IPS DF 6.9 (cell line): ENCODE results near the gene DLGAP3.
A peak's percentile ranks its signal among the peaks of the same experiment; 100 is the strongest.
"Not testable (repeated sequence)": the region's sequence is repeated elsewhere in the genome, so short reads cannot be mapped to it uniquely, and the experiment has no call there.

Source experiments
- DNase-seq: peaks from one replicate; pipeline ENCODE4 v3.0.0-alpha.2; 2013; ENCODE audit warnings: low read depth, low spot score
- H3K27ac ChIP-seq: one replicate; pipeline ENCODE4 v1.5.1; 2013; ENCODE audit warnings: low read length, control low read depth
- H3K27me3 ChIP-seq: 2 replicates; pipeline ENCODE4 v1.6.1; 2013; ENCODE audit warnings: mild to moderate bottlenecking, low read length; ENCODE audit not compliant: control insufficient read depth, insufficient read depth
- H3K36me3 ChIP-seq: 2 replicates; pipeline ENCODE4 v1.6.1; 2013; ENCODE audit warnings: low read length; ENCODE audit not compliant: control insufficient read depth, insufficient read depth
- H3K4me1 ChIP-seq: 2 replicates; pipeline ENCODE4 v1.6.1; 2013; ENCODE audit warnings: low read length; ENCODE audit not compliant: control insufficient read depth, insufficient read depth
- H3K4me3 ChIP-seq: 2 replicates; pipeline ENCODE4 v1.5.1; 2013; ENCODE audit warnings: mild to moderate bottlenecking, low read length
- H3K9me3 ChIP-seq: 2 replicates; pipeline ENCODE4 v1.6.1; 2013; ENCODE audit warnings: low read length, inconsistent platforms; ENCODE audit not compliant: control insufficient read depth, insufficient read depth
- WGBS: extraction: QIAGEN DNeasy Blood & Tissue Kit; methylation state at CpG from one replicate; pipeline ENCODE4 v1.1.7; 2013; ENCODE audit warnings: mixed read lengths, missing lambda C conversion rate; ENCODE audit not compliant: insufficient read length, insufficient coverage; 5-methylcytosine and 5-hydroxymethylcytosine counted together

DLGAP3 gene

GRCh38 chr1:34970220-34970735, 40.8 kb upstream of the DLGAP3 start:
- H3K4me3 ChIP-seq = no peak overlapping the region
- no peak overlapping the region for H3K27ac ChIP-seq
- no CpG with 5 or more reads among the region's 5 CpGs for WGBS
- H3K27me3 ChIP-seq = no peaks in the 10 kb centered on the region
- peaks cover 2% of the 10 kb centered on the region; the same call in 1 of the 2 replicates for H3K4me1 ChIP-seq
- H3K9me3 ChIP-seq = no peaks in the 10 kb centered on the region
- DNase-seq = no peak
- H3K36me3 ChIP-seq = no peaks in the 10 kb centered on the region

- not testable (repeated sequence) for H3K27me3 ChIP-seq, H3K9me3 ChIP-seq, H3K4me3 ChIP-seq, H3K4me1 ChIP-seq, H3K27ac ChIP-seq, DNase-seq, H3K36me3 ChIP-seq
- no CpG with 5 or more reads among the region's 3 CpGs for WGBS
Observed at GRCh38 chr1:34968297-34968696, 38.8 kb upstream of the DLGAP3 start.

GRCh38 chr1:34967672-34968071, 38.2 kb upstream of the DLGAP3 start:
- no CpG with 5 or more reads among the region's 36 CpGs for WGBS
- H3K4me1 ChIP-seq, H3K36me3 ChIP-seq: not testable (repeated sequence)

GRCh38 chr1:34965597-34965996, 36.1 kb upstream of the DLGAP3 start:
- no CpG with 5 or more reads among the region's 2 CpGs for WGBS
- no peaks in the 10 kb centered on the region for H3K36me3 ChIP-seq
- no peaks in the 10 kb centered on the region; the same call in 1 of the 2 replicates for H3K4me1 ChIP-seq
- no peak overlapping the region for H3K27ac ChIP-seq
- no peaks in the 10 kb centered on the region for H3K27me3 ChIP-seq
- DNase-seq = no peak
- H3K4me3 ChIP-seq = no peak overlapping the region
- H3K9me3 ChIP-seq = no peaks in the 10 kb centered on the region

More at GRCh38 chr1:34967672-34968071, 38.2 kb upstream of the DLGAP3 start:
- not testable (repeated sequence) for H3K9me3 ChIP-seq, H3K27ac ChIP-seq, DNase-seq, H3K27me3 ChIP-seq, H3K4me3 ChIP-seq

GRCh38 chr1:34950428-34950827, 21.0 kb upstream of the DLGAP3 start:
- H3K4me1 ChIP-seq = no peaks in the 10 kb centered on the region
- H3K9me3 ChIP-seq = no peaks in the 10 kb centered on the region
- no peak overlapping the region for H3K27ac ChIP-seq
- no peak for DNase-seq
- H3K27me3 ChIP-seq = no peaks in the 10 kb centered on the region
- no CpG with 5 or more reads among the region's 1 CpG for WGBS
- no peak overlapping the region for H3K4me3 ChIP-seq
- no peaks in the 10 kb centered on the region for H3K36me3 ChIP-seq

GRCh38 chr1:34948739-34949138, 19.3 kb upstream of the DLGAP3 start:
- WGBS = no CpG with 5 or more reads among the region's 10 CpGs
- H3K4me3 ChIP-seq, H3K4me1 ChIP-seq, H3K9me3 ChIP-seq, H3K27ac ChIP-seq, H3K27me3 ChIP-seq, DNase-seq, H3K36me3 ChIP-seq: not testable (repeated sequence)

GRCh38 chr1:34947641-34948314, 18.3 kb upstream of the DLGAP3 start:
- DNase-seq, H3K4me3 ChIP-seq, H3K27me3 ChIP-seq, H3K36me3 ChIP-seq, H3K27ac ChIP-seq, H3K4me1 ChIP-seq, H3K9me3 ChIP-seq: not testable (repeated sequence)
- no CpG with 5 or more reads among the region's 41 CpGs for WGBS

- 0 out of 2 replicates have a peak, but pooled peaks cover 1% of the 10 kb centered on the region for H3K27me3 ChIP-seq
- no peaks in the 10 kb centered on the region for H3K36me3 ChIP-seq
- no peak overlapping the region for H3K4me3 ChIP-seq
- no peak for DNase-seq
- WGBS = no CpG with 5 or more reads among the region's 6 CpGs
- no peaks in the 10 kb centered on the region for H3K9me3 ChIP-seq
- H3K4me1 ChIP-seq = no peaks in the 10 kb centered on the region
- H3K27ac ChIP-seq = no peak overlapping the region
Observed at GRCh38 chr1:34946211-34946610, 16.8 kb upstream of the DLGAP3 start.

GRCh38 chr1:34941798-34942197, 12.3 kb upstream of the DLGAP3 start:
- not testable (repeated sequence) for DNase-seq, H3K27me3 ChIP-seq, H3K4me3 ChIP-seq, H3K36me3 ChIP-seq, H3K4me1 ChIP-seq, H3K27ac ChIP-seq, H3K9me3 ChIP-seq
- WGBS = no CpG with 5 or more reads among the region's 2 CpGs

GRCh38 chr1:34930702-34931071, 1.2 kb upstream of the DLGAP3 start:
- DNase-seq = no peak
- peak overlapping the region; percentile 73; the same call in 1 of the 2 replicates for H3K4me3 ChIP-seq
- no CpG with 5 or more reads among the region's 5 CpGs for WGBS
- peaks cover 4% of the 10 kb centered on the region; the same call in 1 of the 2 replicates for H3K4me1 ChIP-seq
- H3K9me3 ChIP-seq = no peaks in the 10 kb centered on the region
- no peaks in the 10 kb centered on the region for H3K36me3 ChIP-seq
- peaks cover 6% of the 10 kb centered on the region; the same call in 1 of the 2 replicates for H3K27me3 ChIP-seq
- H3K27ac ChIP-seq = no peak overlapping the region
